ENCODE measurements around the gene GNRH2. TPM values are rescaled to one million over a fixed set of nuclear protein-coding genes. Genes with fewer than 3 reads are reported as not detected.

Gene GNRH2
- total and polyA plus RNA-seq, 2 donors (not counting 1 experiment from before 2014, with no cell fraction given) = 2.5 TPM; not detected in 1

DNA sequence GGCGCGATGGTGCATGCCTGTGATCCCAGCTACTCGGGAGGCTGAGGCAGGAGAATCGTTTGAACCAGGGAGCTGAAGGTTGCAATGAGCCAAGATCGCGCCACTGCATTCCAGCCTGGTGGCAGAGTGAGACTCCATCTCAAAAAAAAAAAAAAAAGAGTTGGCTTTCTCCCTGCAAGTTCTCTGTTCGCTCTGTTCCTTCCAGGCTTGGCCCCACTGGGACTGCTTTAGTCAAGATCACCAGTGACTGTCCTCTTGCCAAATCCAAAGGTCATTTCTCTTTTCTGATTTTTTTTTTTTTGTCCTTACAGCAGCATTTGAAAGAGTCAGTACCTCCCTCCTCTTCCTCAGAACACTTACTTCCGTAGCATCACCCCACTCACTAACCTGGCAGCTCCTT is 10.8 kb upstream of the GNRH2 start:
- Histone ChIP-seq H3K4me2 (replicated peaks; ENCODE audit: low read depth, low read length, poor library complexity, severe bottlenecking) (no peak overlapping the region), H3K27ac (ENCODE audit: low read length in 2 of 2) (no peak overlapping the region), H3K27me3 (replicated peaks in 1 of 4; ENCODE audit: control extremely low read depth in 1 of 4, control insufficient read depth in 3 of 4, insufficient read depth in 4 of 4, low read length in 3 of 4) (no peaks in the 10 kb centered on the region), H3K9ac (ENCODE audit: low read length) (no peak overlapping the region), H3K4me3 (ENCODE audit: control extremely low read depth in 1 of 5, extremely low read depth in 1 of 5, insufficient read depth in 1 of 5, low read depth in 2 of 5, low read length in 4 of 5) (no peak overlapping the region), H3K79me2 (ENCODE audit: control insufficient read depth, insufficient read depth, low read length) (no peaks in the 10 kb centered on the region), H4K20me1 (ENCODE audit: control insufficient read depth, insufficient read depth, low read length, poor library complexity, severe bottlenecking) (no peaks in the 10 kb centered on the region), H2AFZ (ENCODE audit: insufficient read depth, low read depth, low read length, poor library complexity, severe bottlenecking) (no peak overlapping the region), H3K36me3 (replicated peaks in 1 of 2; ENCODE audit: control extremely low read depth in 1 of 2, control insufficient read depth in 1 of 2, extremely low read depth in 1 of 2, insufficient read depth in 2 of 2, low read length in 1 of 2) (peaks cover 8 to 58% of the 10 kb centered on the region in 2 experiments), H3K4me1 (ENCODE audit: control insufficient read depth in 2 of 2, insufficient read depth in 2 of 2, low read length in 2 of 2) (no peaks in the 10 kb centered on the region), H3K9me3 (ENCODE audit: control extremely low read depth in 1 of 3, control insufficient read depth in 2 of 3, insufficient read depth in 1 of 3, low read length in 2 of 3) (no peaks in the 10 kb centered on the region)
- DNase-seq = no peak
- POLR2A ChIA-PET = no interaction called here
- H3K4me3 Mint-ChIP-seq = no peak overlapping the region
- no peaks in the 10 kb centered on the region for H3K27me3 Mint-ChIP-seq
- 97% methylated on average over 8 of the region's 8 CpGs for WGBS (ENCODE audit: insufficient coverage)
- intact Hi-C loops (cut with micrococcal nuclease) = no loop called here
- no peak for TF ChIP-seq EZH2 (IDR thresholded peaks at IDR 0.05; ENCODE audit: borderline replicate concordance, insufficient read depth, low read depth, low read length, poor library complexity, severe bottlenecking)
- H3K27ac Mint-ChIP-seq = no peak overlapping the region
- ATAC-seq (ENCODE audit: low read depth) = no peak
- CTCF ChIA-PET = interaction anchor here (0.7 kb wide), 2 partner anchors 64 to 966 kb away, joined by 3 to 4 read pairs; no protein-coding TSS in a partner anchor
- H3K4me1 Mint-ChIP-seq = no peaks in the 10 kb centered on the region
- no peaks in the 10 kb centered on the region for H3K9me3 Mint-ChIP-seq (ENCODE audit: insufficient read depth)

- no peaks in the 10 kb centered on the region for H3K27me3 ChIP-seq (replicated peaks in 1 of 4; ENCODE audit: control extremely low read depth in 1 of 4, control insufficient read depth in 3 of 4, insufficient read depth in 4 of 4, low read length in 3 of 4)
- no peak overlapping the region for H3K4me2 ChIP-seq (replicated peaks; ENCODE audit: low read depth, low read length, poor library complexity, severe bottlenecking)
- H2AFZ ChIP-seq (ENCODE audit: insufficient read depth, low read depth, low read length, poor library complexity, severe bottlenecking) = no peak overlapping the region
- H4K20me1 ChIP-seq (ENCODE audit: control insufficient read depth, insufficient read depth, low read length, poor library complexity, severe bottlenecking) = no peaks in the 10 kb centered on the region
- peaks cover 5 to 58% of the 10 kb centered on the region in 2 experiments for H3K36me3 ChIP-seq (replicated peaks in 1 of 2; ENCODE audit: control extremely low read depth in 1 of 2, control insufficient read depth in 1 of 2, extremely low read depth in 1 of 2, insufficient read depth in 2 of 2, low read length in 1 of 2)
- ChIA-PET POLR2A (no interaction called here), CTCF (interaction anchor here (1.1 kb wide), 1 partner anchor 16 kb away, joined by 4 read pairs; no protein-coding TSS in a partner anchor)
- Mint-ChIP-seq H3K9me3 (ENCODE audit: insufficient read depth) (no peaks in the 10 kb centered on the region), H3K4me3 (no peak overlapping the region), H3K27me3 (no peaks in the 10 kb centered on the region), H3K4me1 (no peaks in the 10 kb centered on the region), H3K27ac (no peak overlapping the region)
- H3K9ac ChIP-seq (ENCODE audit: low read length) = no peak overlapping the region
- no peak overlapping the region for H3K27ac ChIP-seq (ENCODE audit: low read length in 2 of 2)
- WGBS (ENCODE audit: insufficient coverage) = 97% methylated on average over 2 of the region's 3 CpGs
- intact Hi-C loops (cut with micrococcal nuclease) = no loop called here
- no peak overlapping the region for H3K4me3 ChIP-seq (ENCODE audit: control extremely low read depth in 1 of 5, extremely low read depth in 1 of 5, insufficient read depth in 1 of 5, low read depth in 2 of 5, low read length in 4 of 5)
- no peaks in the 10 kb centered on the region for H3K79me2 ChIP-seq (ENCODE audit: control insufficient read depth, insufficient read depth, low read length)
- H3K9me3 ChIP-seq (ENCODE audit: control extremely low read depth in 1 of 3, control insufficient read depth in 2 of 3, insufficient read depth in 1 of 3, low read length in 2 of 3) = no peaks in the 10 kb centered on the region
- DNase-seq (no peak), ATAC-seq (ENCODE audit: low read depth) (no peak)
- TF ChIP-seq EZH2 (IDR thresholded peaks at IDR 0.05; ENCODE audit: borderline replicate concordance, insufficient read depth, low read depth, low read length, poor library complexity, severe bottlenecking) (no peak), CTCF (IDR thresholded peaks at IDR 0.05) (no peak)
- H3K4me1 ChIP-seq (ENCODE audit: control insufficient read depth in 2 of 2, insufficient read depth in 2 of 2, low read length in 2 of 2) = no peaks in the 10 kb centered on the region
Observed at GRCh38 chr20:3037654-3038053, 5.8 kb upstream of the GNRH2 start.
